Measurements from ENCODE around the gene ADRA1B.

- TF ChIP-seq SP1 (IDR thresholded peaks at IDR 0.05) (no peak), ZNF384 (IDR thresholded peaks at IDR 0.05) (no peak), LEF1 (IDR thresholded peaks at IDR 0.05; ENCODE audit: borderline replicate concordance) (no peak), SUZ12 (IDR thresholded peaks at IDR 0.05) (no peak), L3MBTL2 (conservative IDR thresholded peaks at IDR 0.05) (no peak), BHLHE40 (IDR thresholded peaks at IDR 0.05; ENCODE audit: borderline replicate concordance) (no peak), FOXA1 (IDR thresholded peaks at IDR 0.05) (no peak), ARNT (IDR thresholded peaks at IDR 0.05) (no peak)
These were observed 18.4 kb upstream of the ADRA1B start for GRCh38 chr5:159897786-159898393.

Measured in HEK293T (cell line).